ENCODE measurements around the gene MAGI3. TPM values are rescaled to one million over a fixed set of nuclear protein-coding genes. Genes with fewer than 3 reads are reported as not detected.

MAGI3 gene
- total RNA-seq, 2 experiments from 2014 or later: 4.7 to 7.8 TPM

DNA sequence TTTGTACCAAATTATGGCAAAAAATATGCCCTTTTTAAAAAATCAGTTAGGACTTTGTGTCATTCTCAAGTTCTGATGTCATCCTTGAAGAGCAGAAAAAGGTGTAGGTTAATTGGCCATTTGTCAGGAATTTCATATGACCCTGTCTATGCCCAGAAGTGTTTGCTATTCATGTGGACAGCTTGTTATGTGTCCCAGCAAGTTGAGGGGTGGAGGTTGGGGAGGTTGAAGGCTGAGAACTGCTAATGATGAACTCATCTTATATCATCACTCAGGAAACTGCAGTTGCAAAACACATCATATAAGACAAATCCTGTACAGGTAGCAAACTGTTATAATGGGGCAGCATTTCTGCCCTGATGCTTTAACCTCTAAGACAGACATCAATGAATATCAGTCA is 262.5 kb downstream of the MAGI3 start:
- H3K9me2 ChIP-seq (ENCODE audit: insufficient read depth, low read length): no peaks in the 10 kb centered on the region
- H3K4me2 ChIP-seq (ENCODE audit: low read length): no peak overlapping the region
- CTCF ChIA-PET (ENCODE audit: unreplicated experiment): no interaction called here
- H2AFZ ChIP-seq (ENCODE audit: low read length): no peak overlapping the region
- no peaks in the 10 kb centered on the region for H3K9me3 ChIP-seq (ENCODE audit: low read length)
- H3K27ac ChIP-seq (ENCODE audit: low read depth, low read length, poor library complexity, severe bottlenecking): no peak overlapping the region
- no peaks in the 10 kb centered on the region for H3K79me2 ChIP-seq (ENCODE audit: insufficient read depth, low read depth, low read length)
- no peak overlapping the region for H3K4me3 ChIP-seq (ENCODE audit: low read depth, low read length, poor library complexity, severe bottlenecking)
- TF ChIP-seq EZH2phosphoT487 (IDR thresholded peaks at IDR 0.05; ENCODE audit: borderline replicate concordance, low read depth, low read length): no peak
- TF ChIP-seq, protein P1, sequence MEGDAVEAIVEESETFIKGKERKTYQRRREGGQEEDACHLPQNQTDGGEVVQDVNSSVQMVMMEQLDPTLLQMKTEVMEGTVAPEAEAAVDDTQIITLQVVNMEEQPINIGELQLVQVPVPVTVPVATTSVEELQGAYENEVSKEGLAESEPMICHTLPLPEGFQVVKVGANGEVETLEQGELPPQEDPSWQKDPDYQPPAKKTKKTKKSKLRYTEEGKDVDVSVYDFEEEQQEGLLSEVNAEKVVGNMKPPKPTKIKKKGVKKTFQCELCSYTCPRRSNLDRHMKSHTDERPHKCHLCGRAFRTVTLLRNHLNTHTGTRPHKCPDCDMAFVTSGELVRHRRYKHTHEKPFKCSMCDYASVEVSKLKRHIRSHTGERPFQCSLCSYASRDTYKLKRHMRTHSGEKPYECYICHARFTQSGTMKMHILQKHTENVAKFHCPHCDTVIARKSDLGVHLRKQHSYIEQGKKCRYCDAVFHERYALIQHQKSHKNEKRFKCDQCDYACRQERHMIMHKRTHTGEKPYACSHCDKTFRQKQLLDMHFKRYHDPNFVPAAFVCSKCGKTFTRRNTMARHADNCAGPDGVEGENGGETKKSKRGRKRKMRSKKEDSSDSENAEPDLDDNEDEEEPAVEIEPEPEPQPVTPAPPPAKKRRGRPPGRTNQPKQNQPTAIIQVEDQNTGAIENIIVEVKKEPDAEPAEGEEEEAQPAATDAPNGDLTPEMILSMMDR (conservative IDR thresholded peaks at IDR 0.05; ENCODE audit: low read length): no peak
- BruUV-seq (replicated peaks): no TSS peak
- DNase-seq (ENCODE audit: low spot score): no peak
- no peaks in the 10 kb centered on the region for H3K36me3 ChIP-seq (ENCODE audit: insufficient read depth, low read length)
- H3K4me1 ChIP-seq (ENCODE audit: insufficient read depth, low read length, poor library complexity, severe bottlenecking): no peaks in the 10 kb centered on the region
- POLR2A ChIA-PET: interaction anchor here (0.6 to 0.7 kb wide), 3 partner anchors 11 to 960 kb away, joined by 3 read pairs; no protein-coding TSS in a partner anchor
- H4K20me1 ChIP-seq (ENCODE audit: insufficient read depth, low read length): no peaks in the 10 kb centered on the region
- intact Hi-C loops (cut with micrococcal nuclease; ENCODE audit: unreplicated experiment): no loop called here

GRCh38 chr1:113653741-113654140 is 263.4 kb downstream of the MAGI3 start:
- BruUV-seq (replicated peaks): no TSS peak
- POLR2A ChIA-PET: interaction anchor here (1.6 kb wide), 1 partner anchor 21 kb away, joined by 3 read pairs; no protein-coding TSS in a partner anchor
- CTCF ChIA-PET (ENCODE audit: unreplicated experiment): no interaction called here
- Histone ChIP-seq H3K9me2 (ENCODE audit: insufficient read depth, low read length) (no peaks in the 10 kb centered on the region), H3K36me3 (ENCODE audit: insufficient read depth, low read length) (no peaks in the 10 kb centered on the region), H3K27ac (ENCODE audit: low read depth, low read length, poor library complexity, severe bottlenecking) (no peak overlapping the region), H3K9me3 (ENCODE audit: low read length) (no peaks in the 10 kb centered on the region), H3K79me2 (ENCODE audit: insufficient read depth, low read depth, low read length) (no peaks in the 10 kb centered on the region), H4K20me1 (ENCODE audit: insufficient read depth, low read length) (no peaks in the 10 kb centered on the region), H3K4me1 (ENCODE audit: insufficient read depth, low read length, poor library complexity, severe bottlenecking) (no peaks in the 10 kb centered on the region), H3K4me3 (ENCODE audit: low read depth, low read length, poor library complexity, severe bottlenecking) (no peak overlapping the region), H2AFZ (ENCODE audit: low read length) (no peak overlapping the region), H3K4me2 (ENCODE audit: low read length) (no peak overlapping the region)
- DNase-seq (ENCODE audit: low spot score): no peak
- intact Hi-C loops (cut with micrococcal nuclease; ENCODE audit: unreplicated experiment): no loop called here
- TF ChIP-seq EZH2phosphoT487 (IDR thresholded peaks at IDR 0.05; ENCODE audit: borderline replicate concordance, low read depth, low read length): no peak
- TF ChIP-seq, protein P1 (conservative IDR thresholded peaks at IDR 0.05; ENCODE audit: low read length): no peak

DNA sequence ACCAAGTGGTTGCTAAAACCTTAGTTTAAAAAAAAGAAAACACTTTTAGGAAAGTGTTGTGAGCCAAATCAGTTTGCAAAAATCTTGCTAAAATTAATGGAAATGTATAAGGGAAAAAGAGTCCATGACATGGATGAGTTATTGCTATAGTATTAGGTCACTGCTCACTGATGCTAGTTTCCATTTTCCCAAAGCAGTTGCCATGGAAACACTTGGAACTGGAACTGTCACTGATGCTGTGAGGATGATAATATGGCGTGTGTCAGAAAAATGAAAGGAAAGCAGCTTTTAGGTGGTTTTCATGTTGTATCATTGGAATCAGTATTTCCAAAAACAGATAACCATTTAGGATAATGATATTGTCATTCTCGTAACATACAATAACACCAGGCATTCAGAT is 264.6 kb downstream of the MAGI3 start:
- intact Hi-C loops (cut with micrococcal nuclease; ENCODE audit: unreplicated experiment): no loop called here
- TF ChIP-seq, protein P1 (conservative IDR thresholded peaks at IDR 0.05; ENCODE audit: low read length): no peak
- TF ChIP-seq EZH2phosphoT487 (IDR thresholded peaks at IDR 0.05; ENCODE audit: borderline replicate concordance, low read depth, low read length): no peak
- CTCF ChIA-PET (ENCODE audit: unreplicated experiment): no interaction called here
- Histone ChIP-seq H4K20me1 (ENCODE audit: insufficient read depth, low read length) (no peaks in the 10 kb centered on the region), H3K27ac (ENCODE audit: low read depth, low read length, poor library complexity, severe bottlenecking) (no peak overlapping the region), H3K36me3 (ENCODE audit: insufficient read depth, low read length) (no peaks in the 10 kb centered on the region), H3K4me2 (ENCODE audit: low read length) (no peak overlapping the region), H2AFZ (ENCODE audit: low read length) (no peak overlapping the region), H3K79me2 (ENCODE audit: insufficient read depth, low read depth, low read length) (no peaks in the 10 kb centered on the region), H3K9me3 (ENCODE audit: low read length) (no peaks in the 10 kb centered on the region), H3K9me2 (ENCODE audit: insufficient read depth, low read length) (no peaks in the 10 kb centered on the region), H3K4me1 (ENCODE audit: insufficient read depth, low read length, poor library complexity, severe bottlenecking) (no peaks in the 10 kb centered on the region), H3K4me3 (ENCODE audit: low read depth, low read length, poor library complexity, severe bottlenecking) (no peak overlapping the region)
- POLR2A ChIA-PET: interaction anchor here (0.7 to 1.6 kb wide), 2 partner anchors 16 to 20 kb away, joined by 3 read pairs; no protein-coding TSS in a partner anchor
- BruUV-seq (replicated peaks): no TSS peak
- DNase-seq (ENCODE audit: low spot score): no peak

Data from OCI-LY7 (cell line).